Fibroblast of skin of left quadriceps (primary cell): ENCODE measurements around the gene GCGR.
"Not testable (repeated sequence)": the region's sequence is repeated elsewhere in the genome, so short reads cannot be mapped to it uniquely, and the experiment has no call there.

Source experiments
- DNase-seq, 2 experiments: peaks; one replicate each; pipeline ENCODE4 v3.0.0-alpha.2; 2013; ENCODE audit warnings: low read depth in 2 of 2

Gene GCGR

DNA sequence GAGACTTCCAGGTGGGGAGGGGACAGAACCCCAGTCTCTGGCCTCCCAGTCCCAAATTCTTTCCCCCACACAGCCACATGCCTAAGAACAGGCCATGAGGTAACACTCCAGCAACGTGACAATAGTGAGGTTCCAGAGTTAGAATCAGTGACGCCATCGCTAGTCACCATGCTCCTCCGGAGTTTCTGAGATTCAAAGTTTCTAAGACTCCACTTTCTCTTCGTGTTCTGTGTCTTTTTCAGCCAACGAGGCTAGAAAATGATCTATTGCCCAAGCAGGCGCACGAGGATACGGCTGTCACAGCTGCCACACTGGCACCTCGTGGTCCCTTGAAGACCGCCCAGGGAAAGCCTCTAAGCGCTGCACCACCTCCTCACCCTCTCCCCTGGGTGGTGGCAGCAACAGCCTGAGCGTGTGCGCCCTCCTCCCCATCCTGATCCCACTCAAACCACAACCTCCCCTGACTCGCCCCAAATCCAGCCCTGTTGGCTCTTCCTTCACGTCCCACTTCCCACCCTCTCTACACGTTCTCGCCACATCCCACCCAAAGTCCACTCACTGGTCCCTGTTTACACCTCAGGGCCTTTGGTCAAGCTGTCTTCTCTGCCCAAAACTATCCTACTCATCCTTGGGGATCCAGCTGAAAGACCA, 28.1 kb downstream of the GCGR start:
- no peak for DNase-seq

GRCh38 chr17:81832608-81833159, 28.7 kb downstream of the GCGR start:
- no peak for DNase-seq

GRCh38 chr17:81833160-81833920, 29.4 kb downstream of the GCGR start, which contains the start of gene MCRIP1:
Gene MCRIP1 (minus strand): TSS chr17:81833291. CDS start chr17:81824506, 8,785 bp downstream.
- DNase-seq = peak; percentile 76 to 78

DNA sequence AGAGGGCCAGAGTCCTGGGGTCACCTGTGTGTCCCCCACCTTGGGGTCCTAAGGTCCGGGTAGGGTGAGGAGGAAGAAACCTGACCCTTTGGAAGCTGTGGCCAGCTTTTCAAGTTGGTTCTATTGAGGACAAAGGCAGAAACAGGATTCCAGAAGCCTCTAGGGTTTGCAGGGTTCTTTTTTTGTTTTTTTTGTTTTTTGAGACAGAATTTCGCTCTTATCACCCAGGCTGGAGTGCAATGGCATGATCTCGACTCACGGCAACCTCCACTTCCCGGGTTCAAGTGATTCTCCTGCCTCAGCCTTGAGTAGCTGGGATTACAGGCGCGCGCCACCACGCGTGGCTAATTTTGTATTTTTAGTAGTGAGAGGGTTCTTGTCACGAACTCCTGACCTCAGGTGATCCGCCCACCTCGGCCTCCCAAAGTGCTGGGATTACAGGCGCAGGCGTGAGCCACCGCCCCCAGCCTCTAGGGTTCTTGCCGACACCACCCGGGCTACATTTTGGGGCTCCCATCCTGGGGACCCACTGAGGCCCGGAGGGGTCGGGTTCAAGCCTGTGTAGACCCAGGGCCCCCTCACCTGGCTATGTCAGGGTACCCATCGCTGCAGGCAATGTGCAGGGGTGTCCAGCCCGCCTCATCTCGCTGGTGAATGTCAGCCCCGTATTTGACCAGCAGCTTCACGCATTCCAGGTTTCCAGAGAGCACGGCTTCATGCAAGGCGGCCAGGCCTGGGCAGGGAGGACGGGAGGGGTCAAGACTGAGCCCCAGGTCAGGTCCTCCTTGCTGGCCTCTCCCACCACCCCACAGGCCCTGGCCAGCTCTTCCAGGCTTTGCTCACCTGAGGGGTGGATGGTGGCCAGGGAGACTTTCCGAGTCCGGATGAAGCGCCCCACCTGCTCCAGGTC, 30.2 kb downstream of the GCGR start:
- no peak for DNase-seq

- no peak for DNase-seq
Observed at GRCh38 chr17:81834831-81835267, 30.9 kb downstream of the GCGR start, which contains the start of gene PPP1R27. Gene PPP1R27 (minus strand): TSS chr17:81835050. CDS start chr17:81834953, 97 bp downstream.

- DNase-seq = no peak
Observed at GRCh38 chr17:81837641-81838040, 33.7 kb downstream of the GCGR start.

DNA sequence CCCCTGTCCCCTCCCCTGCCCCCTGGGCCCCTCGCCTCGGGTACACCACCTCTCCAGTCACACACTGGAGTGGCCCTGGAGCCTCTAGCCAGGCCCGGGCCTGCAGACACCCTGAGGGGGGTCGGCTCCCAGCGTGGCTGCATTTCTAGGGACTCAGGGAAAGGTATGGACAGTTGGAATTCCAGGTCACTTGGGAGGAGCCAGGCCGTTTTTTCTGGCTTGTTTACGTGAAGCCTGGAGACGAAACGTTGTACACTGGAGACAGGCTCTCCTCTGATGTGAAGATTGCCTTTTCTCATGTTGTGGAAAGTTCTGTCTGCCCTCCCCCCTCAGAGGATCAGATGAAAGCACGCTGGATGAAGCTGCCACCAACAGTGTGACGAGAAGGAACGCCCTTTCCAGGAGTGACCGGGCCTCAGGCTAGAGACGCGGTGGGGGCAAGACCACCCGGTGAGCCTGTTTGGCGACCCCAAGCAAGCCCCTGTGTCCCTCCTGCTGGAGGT, 34.9 kb downstream of the GCGR start:
- no peak for DNase-seq

DNA sequence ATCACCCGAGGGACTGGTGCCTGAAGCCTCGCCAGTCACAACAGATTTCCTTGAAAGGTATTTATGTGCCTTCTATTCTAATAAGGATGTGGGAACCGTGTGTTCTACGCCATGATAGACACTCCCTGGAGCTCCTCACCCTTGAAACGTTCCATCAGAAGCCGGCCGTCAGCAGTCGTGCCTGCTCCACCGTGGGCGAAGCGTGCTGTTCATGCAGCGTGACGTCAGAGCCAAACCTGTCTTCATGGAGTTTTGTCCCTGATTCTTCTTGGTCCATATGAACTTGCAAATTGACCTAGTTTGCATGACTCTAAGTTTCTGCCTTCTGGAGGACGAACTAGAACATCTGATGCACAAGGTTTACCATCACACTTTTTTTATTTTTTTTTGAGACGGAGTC, 35.4 kb downstream of the GCGR start:
- DNase-seq = no peak

DNA sequence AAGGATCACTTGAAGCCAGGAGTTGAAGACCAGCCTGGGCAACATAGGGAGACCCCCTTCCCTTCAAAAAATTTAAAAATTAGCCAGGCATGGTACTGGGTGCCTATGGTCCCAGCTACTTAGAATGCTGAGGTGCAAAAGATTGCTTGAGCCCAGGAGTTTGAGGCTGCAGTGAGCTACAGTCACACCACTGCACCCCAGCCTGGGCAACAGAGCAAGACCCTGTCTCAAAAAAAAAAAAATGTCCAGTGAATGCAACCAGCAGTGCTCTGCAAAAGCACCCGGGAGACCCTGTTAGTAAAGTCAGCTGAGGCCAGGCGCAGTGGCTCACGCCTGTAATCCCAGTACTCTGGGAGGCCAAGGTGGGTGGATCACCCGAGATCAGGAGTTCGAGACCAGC, 36.1 kb downstream of the GCGR start:
- DNase-seq = not testable (repeated sequence)

DNA sequence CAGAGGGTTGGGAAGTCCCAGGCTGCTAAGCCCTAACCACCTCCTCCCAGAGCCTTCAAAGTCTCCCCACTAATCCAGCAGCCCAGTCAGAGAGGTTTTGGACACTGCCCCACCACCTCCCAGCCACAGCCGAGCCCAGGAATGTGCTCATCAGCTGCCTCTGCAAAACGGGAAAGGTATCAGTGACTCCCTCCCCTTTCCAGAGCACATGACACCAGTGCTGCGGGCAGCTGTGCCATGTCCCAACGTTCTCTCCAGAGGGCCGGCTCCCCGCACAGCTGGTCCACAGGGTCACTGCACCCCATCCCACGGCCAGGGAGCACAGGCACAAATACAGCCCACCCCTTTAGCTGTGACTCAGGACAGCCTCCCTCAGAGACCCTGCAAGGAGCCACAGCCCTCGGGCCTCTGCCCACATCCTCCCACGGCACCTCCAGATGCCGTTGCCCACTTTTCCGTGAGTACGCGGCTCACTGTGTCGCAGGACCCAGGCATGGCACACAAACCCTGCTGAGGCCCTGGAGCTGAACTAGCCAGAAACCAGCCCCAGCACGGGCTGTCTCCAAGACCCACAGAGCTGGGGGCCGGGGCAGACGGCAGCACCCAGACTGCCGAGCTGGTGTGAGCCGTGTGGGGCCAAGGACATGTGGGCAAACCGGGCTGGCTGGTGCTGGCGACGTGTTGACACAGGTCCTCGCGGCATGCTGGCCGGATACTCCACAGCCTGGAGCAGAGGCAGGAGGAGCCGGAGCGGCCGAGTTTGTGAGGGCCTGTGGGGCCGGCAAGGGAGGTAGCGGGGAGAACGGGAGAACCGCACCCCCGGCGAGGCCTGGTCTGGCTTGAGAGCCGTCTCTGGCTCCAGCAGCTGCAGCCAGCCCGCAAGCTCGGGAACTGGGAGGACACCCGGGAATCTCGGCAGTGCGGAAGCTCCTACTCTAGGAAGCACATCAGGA, 37.2 kb downstream of the GCGR start:
- DNase-seq = no peak

DNA sequence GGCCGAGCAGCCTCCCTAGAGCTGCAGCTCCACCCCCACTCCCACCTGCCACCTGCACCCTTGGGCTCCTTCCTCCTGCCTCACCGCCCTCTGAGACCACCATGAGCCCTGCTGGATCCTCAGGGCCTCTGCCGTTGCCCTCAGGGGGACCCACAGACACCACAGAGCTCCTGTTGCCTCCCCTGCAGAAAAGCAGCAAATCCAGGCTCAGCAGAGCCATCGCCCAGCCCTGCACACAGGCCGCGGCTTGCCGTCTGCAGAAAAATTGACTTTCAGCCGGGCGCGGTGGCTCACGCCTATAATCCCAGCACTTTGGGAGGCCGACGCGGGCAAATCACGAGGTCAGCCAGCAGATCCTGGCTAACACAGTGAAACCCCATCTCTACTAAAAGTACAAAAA, 37.9 kb downstream of the GCGR start:
- no peak for DNase-seq

DNA sequence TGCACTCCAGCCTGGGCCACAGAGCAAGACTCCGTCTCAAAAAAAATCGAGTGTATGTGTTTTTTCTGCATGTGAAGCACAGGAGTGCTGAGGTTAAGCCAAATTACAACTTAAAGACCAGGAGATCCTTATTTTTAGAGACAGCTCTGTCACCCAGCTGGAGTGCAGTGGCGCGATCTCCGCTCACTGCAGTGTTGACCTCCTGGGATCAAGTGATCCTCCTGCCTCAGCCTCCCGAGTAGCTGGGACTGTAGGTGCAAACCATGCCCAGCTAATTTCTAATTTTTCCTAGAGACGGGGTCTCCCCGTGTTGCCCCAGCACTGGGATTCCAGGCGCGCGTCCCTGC, 38.4 kb downstream of the GCGR start:
- no peak for DNase-seq

DNA sequence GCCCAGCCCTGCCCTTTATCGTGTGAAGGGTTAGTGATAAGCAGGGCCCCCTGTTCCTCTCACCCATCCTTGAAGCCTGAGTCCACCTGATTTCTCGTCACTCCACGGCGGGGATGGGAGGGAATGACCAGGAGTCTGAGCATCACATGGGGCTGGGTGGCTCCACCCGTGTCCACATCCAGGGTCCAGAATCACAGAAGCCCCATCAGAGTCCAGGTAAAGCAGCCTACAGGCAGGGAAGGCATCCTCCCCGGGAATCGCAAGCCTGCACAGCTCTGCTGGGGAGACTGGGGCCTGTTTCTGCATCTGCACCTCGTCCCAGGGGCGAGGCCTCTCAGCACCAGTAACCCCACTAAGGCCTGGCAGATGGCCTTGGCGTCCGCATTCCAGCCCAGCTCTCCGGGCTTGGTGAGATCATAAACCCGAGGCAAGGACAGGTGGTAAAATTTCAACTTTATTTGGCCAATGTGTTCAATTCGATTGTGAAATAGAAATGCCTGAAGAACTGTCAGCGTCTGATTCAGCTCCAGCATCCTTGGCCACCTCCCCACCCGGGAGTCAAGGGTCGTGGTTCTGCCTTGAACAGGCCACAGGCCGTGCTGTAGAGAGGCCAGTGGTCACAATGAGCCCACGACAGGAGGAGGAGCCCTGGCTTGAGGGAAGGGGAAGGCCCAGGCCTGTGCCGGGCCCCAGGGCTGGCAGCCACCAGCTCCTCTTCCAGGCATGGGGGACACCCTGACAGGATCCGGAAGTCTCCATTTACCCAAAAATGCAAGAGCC, 39.0 kb downstream of the GCGR start:
- DNase-seq = no peak

DNA sequence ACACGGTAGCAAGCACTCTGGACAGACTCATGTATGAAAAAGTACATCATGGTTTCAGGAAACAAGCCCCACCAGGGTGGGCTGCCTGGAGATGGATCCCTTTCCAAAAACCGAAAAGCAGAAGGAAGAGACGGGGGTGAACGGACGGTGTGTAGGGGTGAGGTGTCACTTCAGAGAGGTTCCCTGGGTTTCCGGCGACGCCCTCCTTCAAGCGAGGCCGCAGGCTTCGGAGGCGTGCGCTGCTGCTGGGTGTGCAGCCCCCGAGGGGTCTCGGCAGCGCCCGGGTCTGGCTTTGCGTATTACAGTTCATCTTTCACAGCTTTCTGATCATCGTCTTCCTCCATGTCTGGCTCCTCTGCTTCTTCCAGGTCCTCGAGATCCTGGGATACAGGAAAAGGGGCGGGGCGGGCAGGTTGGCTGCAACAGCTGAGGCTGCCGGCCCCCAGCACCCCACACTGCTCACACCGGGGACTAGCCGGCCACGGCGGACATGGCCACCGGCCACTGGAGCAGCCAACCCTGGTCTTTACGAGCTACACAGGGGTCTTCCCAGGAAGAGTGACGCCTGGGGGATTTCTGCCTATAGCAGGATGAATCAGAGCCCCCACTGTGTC, 39.9 kb downstream of the GCGR start:
- no peak for DNase-seq

- no peak for DNase-seq
Observed at GRCh38 chr17:81844327-81844851, 40.4 kb downstream of the GCGR start.

GRCh38 chr17:81844887-81845286, 40.9 kb downstream of the GCGR start:
- DNase-seq = no peak

GRCh38 chr17:81845361-81845760, 41.4 kb downstream of the GCGR start:
- no peak for DNase-seq

DNA sequence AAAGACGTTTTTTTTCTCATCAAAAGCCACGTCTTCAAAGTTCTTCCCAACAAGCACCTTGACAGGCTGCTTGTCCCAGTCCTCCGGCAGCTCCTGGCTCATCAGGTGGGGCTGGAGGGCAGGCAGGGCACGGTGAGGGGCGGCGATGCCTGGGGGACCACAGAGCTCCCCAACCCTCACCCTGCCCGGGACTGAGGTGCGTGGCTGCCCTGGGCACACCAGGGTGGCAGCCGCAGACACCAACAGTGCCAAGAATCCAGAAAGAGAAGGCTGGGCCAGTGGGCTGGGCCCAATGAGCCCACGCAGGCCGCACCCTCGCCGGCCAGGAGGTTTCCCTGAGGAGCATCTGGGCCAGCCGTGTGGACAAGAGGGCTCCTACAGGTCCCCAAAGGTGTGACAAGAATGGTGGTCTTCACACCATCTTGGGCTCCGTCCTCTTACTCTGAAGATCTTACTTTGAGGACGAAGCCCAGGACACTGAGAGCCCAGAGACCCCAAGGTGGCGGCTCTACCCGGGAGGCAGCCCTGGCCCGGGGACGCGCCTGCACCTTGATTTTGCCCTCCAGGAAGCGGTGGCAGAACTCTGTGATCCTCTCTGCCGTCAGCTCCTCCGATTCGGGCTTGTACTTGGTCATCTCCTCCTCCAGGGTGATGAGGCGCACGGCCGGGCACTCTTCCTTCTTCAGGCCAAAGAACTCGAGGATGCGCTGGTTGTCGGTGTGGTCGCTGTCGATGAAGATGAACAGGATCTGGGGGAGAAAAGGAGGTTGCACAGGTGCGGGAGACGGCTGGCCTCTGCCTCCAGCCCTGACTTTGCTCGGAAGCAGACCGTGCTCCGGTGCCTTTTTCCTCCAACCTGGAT, 42.2 kb downstream of the GCGR start:
- no peak for DNase-seq
